Measurements from ENCODE around the gene NUP98.
A peak's percentile ranks its signal among the peaks of the same experiment; 100 is the strongest.
"Not testable (repeated sequence)": the region's sequence is repeated elsewhere in the genome, so short reads cannot be mapped to it uniquely, and the experiment has no call there.

NUP98 gene

DNA sequence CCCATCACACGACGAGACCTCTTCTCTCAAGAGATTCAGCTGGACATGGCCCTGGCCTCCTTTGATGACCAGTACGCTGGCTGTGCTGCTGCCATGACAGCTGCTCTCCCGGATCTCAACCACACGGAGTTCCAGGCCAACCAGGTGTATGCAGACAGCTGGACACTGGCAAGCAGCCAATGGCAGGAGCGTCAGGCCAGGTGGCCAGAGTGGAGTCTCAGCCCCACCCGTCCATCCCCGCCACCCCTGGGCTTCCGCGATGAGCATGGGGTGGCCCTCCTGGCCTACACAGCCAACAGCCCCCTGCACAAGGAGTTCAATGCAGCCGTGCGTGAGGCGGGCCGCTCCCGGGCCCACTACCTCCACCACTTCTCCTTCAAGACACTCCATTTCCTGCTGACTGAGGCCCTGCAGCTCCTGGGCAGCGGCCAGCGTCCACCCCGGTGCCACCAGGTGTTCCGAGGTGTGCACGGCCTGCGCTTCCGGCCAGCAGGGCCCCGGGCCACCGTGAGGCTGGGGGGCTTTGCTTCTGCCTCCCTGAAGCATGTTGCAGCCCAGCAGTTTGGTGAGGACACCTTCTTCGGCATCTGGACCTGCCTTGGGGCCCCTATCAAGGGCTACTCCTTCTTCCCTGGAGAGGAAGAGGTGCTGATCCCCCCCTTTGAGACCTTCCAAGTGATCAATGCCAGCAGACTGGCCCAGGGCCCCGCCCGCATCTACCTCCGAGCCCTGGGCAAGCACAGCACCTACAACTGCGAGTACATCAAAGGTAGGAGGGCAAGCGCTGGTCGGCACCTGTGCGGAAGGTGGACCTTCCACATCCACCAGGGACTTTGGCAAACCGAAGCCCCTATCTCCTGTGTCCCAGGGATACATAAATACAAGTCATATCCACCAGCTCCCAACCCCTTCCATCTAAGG is 137.5 kb downstream of the NUP98 start:
- no peak overlapping the region for H3K4me3 ChIP-seq
- DNase-seq, result peak in 1 of 2 donors; percentile 63
- TF ChIP-seq, protein P1, sequence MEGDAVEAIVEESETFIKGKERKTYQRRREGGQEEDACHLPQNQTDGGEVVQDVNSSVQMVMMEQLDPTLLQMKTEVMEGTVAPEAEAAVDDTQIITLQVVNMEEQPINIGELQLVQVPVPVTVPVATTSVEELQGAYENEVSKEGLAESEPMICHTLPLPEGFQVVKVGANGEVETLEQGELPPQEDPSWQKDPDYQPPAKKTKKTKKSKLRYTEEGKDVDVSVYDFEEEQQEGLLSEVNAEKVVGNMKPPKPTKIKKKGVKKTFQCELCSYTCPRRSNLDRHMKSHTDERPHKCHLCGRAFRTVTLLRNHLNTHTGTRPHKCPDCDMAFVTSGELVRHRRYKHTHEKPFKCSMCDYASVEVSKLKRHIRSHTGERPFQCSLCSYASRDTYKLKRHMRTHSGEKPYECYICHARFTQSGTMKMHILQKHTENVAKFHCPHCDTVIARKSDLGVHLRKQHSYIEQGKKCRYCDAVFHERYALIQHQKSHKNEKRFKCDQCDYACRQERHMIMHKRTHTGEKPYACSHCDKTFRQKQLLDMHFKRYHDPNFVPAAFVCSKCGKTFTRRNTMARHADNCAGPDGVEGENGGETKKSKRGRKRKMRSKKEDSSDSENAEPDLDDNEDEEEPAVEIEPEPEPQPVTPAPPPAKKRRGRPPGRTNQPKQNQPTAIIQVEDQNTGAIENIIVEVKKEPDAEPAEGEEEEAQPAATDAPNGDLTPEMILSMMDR (IDR thresholded peaks at IDR 0.05), result no peak
- no peaks in the 10 kb centered on the region for H3K9me3 ChIP-seq
- H3K27ac ChIP-seq, result no peak overlapping the region
- H3K36me3 ChIP-seq, result peaks cover 0 to 13% (median 6%) of the 10 kb centered on the region in 3 donors
- H3K27me3 ChIP-seq, result no peaks in the 10 kb centered on the region
- H3K4me1 ChIP-seq, result no peaks in the 10 kb centered on the region
- intact Hi-C loops (cut with DNase I; ENCODE audit: low total_unique reads), result no loop called here

DNA sequence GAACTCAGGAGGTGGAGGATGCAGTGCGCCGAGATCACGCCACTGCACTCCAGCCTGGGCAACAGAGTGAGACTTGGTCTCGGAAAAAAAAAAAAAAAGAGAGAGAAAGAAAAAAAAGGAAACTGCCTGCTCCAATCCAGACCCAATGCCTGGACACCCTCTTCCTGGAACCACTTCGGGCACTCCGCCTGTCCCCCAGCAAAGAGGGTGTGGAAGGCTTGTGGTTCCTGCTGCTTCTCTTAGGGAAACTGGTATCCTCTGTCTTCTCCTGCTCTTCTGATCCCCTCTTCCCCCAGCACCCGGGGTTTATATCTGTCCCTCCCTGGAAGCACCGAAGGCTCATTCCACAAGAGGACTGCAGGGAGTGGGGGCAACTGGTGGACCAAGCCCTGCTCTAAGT is 139.1 kb downstream of the NUP98 start:
- Histone ChIP-seq H3K27me3 (no peaks in the 10 kb centered on the region), H3K4me1 (no peaks in the 10 kb centered on the region), H3K9me3 (no peaks in the 10 kb centered on the region), H3K27ac (no peak overlapping the region), H3K36me3 (no peaks in the 10 kb centered on the region), H3K4me3 (no peak overlapping the region)
- intact Hi-C loops (cut with DNase I; ENCODE audit: low total_unique reads), result no loop called here
- peak in 1 of 2 donors; percentile 19 for DNase-seq
- TF ChIP-seq, protein P1 (IDR thresholded peaks at IDR 0.05), result no peak

DNA sequence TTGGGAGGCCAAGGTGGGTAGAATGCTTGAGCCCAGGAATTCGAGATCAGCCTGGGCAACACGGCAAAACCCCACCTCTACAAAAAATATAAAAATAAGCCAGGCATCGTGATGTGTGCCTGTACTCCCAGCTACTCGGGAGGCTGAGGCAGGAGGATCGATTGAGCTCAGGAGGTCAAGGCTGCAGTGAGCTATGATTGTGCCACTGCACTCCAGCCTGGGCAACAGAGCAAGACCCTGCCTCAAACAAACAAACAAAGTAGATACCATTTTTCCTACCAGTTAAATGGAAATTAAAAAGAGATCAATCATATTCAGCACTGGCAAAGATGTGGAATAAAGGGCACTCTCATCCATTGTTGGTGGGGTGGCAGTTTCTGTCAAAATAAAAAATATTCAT is 140.0 kb downstream of the NUP98 start:
- H3K9me3 ChIP-seq; H3K4me1 ChIP-seq; H3K27ac ChIP-seq; H3K36me3 ChIP-seq; H3K4me3 ChIP-seq; intact Hi-C loops (cut with DNase I; ENCODE audit: low total_unique reads); DNase-seq; H3K27me3 ChIP-seq: not testable (repeated sequence)

DNA sequence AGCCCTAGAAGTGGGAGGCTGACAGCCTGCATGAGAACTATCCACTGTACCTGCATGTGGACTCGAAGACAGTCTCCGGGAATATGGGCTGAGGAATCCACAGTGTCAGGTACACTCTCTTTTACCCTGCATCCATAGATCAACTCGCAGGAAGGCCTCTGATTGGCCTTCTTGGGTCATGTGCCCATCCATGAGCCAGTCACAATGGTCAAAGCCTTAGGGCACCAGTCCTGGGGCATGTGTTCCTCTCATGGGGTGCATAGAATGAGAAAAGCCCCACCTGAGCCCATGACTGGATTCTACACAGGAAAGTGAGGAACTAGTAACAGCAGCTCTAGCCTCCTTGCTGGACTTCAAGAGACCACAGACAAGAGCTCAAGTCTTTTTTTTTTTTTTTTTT is 141.8 kb downstream of the NUP98 start:
- Histone ChIP-seq H3K27me3 (no peaks in the 10 kb centered on the region), H3K4me3 (no peak overlapping the region), H3K36me3 (no peaks in the 10 kb centered on the region), H3K9me3 (no peaks in the 10 kb centered on the region), H3K4me1 (no peaks in the 10 kb centered on the region), H3K27ac (no peak overlapping the region)
- DNase-seq, result no peak
- TF ChIP-seq, protein P1 (IDR thresholded peaks at IDR 0.05), result no peak
- intact Hi-C loops (cut with DNase I; ENCODE audit: low total_unique reads), result no loop called here

DNA sequence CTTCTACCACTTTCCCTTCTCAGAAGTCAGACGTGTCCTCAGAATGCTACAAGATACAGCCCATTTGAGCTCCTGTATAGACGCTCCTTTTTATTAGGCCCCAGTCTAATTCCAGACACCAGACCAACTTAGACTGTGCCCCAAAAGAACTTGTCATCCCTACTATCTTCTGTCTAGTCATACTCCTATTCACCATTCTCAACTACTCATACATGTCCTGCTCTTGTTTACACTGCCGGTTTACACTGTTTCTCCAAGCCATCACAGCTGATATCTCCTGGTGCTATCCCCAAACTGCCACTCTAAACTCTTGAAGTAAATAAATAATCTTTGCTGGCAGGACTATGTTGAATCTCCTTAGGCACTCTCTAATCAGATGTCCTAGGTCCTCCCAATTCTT is 144.8 kb downstream of the NUP98 start:
- H3K4me3 ChIP-seq; DNase-seq; H3K27me3 ChIP-seq; H3K27ac ChIP-seq; intact Hi-C loops (cut with DNase I; ENCODE audit: low total_unique reads); H3K36me3 ChIP-seq; H3K9me3 ChIP-seq; H3K4me1 ChIP-seq: not testable (repeated sequence)

DNA sequence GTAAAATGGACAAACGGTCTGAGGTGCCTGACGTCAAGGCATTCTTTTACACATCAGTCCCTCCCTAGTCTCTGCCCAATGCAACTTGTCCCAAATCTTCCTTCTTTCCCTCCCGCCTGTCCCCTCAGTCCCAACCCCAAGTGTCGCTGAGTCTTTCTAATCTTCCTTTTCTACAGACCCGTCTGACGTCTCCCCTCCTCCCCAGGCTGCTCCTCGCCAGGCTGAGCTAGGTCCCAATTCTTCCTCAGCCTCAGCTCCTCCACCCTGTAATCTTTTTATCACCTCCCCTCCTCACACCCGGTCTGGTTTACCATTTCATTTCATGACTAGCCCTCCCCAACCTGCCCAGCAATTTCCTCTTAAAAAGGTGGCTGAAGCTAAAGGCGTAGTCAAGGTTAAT is 148.0 kb downstream of the NUP98 start:
- intact Hi-C loops (cut with DNase I; ENCODE audit: low total_unique reads); H3K4me1 ChIP-seq; H3K9me3 ChIP-seq; H3K4me3 ChIP-seq; H3K36me3 ChIP-seq; DNase-seq; H3K27ac ChIP-seq: not testable (repeated sequence)
- H3K27me3 ChIP-seq, result peaks cover 0 to 22% of the 10 kb centered on the region in 2 donors

DNA sequence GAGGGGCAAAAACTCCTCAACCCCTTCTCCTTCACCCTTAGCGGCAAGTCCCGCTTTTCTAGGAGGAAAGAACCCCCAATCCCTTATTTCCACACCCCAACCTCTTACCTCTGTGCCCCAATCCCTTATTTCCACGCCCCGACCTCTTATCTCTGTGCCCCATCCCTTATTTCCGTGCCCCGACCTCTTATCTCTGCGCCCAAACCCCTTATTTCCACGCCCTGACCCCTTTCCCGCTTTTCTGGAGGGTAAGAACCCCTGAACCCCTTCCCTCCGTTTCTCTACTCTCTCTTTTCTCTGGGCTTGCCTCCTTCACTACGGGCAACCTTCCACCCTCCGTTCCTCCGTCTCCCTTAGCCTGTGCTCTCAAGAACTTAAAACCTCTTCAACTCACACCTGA is 148.5 kb downstream of the NUP98 start:
- peaks cover 0 to 22% of the 10 kb centered on the region in 2 donors for H3K27me3 ChIP-seq
- DNase-seq; H3K4me1 ChIP-seq; H3K36me3 ChIP-seq; intact Hi-C loops (cut with DNase I; ENCODE audit: low total_unique reads); H3K9me3 ChIP-seq; H3K4me3 ChIP-seq; H3K27ac ChIP-seq: not testable (repeated sequence)
